Fibroblast of pulmonary artery (primary cell): ENCODE data around the gene ZC3H12C.

ENCODE experiments used
- DNase-seq: peaks from one replicate; pipeline ENCODE4 v3.0.0-alpha.2; 2010; ENCODE audit warnings: low read depth
- H3K4me3 ChIP-seq: replicated peaks from 2 replicates; pipeline ENCODE4 v1.5.1; 2011; ENCODE audit warnings: low read depth, mild to moderate bottlenecking, control low read depth, low read length, moderate library complexity
- TF ChIP-seq, protein P1 (sequence below): IDR thresholded peaks from 2 replicates; pipeline ENCODE4 v1.5.1; 2011; ENCODE audit warnings: mild to moderate bottlenecking, control low read depth, low read length, inconsistent platforms; ENCODE audit errors: missing control alignments

Gene ZC3H12C

GRCh38 chr11:110160016-110160415, 66.8 kb downstream of the ZC3H12C start:
- no peak overlapping the region for H3K4me3 ChIP-seq
- TF ChIP-seq, protein P1, sequence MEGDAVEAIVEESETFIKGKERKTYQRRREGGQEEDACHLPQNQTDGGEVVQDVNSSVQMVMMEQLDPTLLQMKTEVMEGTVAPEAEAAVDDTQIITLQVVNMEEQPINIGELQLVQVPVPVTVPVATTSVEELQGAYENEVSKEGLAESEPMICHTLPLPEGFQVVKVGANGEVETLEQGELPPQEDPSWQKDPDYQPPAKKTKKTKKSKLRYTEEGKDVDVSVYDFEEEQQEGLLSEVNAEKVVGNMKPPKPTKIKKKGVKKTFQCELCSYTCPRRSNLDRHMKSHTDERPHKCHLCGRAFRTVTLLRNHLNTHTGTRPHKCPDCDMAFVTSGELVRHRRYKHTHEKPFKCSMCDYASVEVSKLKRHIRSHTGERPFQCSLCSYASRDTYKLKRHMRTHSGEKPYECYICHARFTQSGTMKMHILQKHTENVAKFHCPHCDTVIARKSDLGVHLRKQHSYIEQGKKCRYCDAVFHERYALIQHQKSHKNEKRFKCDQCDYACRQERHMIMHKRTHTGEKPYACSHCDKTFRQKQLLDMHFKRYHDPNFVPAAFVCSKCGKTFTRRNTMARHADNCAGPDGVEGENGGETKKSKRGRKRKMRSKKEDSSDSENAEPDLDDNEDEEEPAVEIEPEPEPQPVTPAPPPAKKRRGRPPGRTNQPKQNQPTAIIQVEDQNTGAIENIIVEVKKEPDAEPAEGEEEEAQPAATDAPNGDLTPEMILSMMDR = no peak
- peak; percentile 40 for DNase-seq

GRCh38 chr11:110160437-110160836, 67.2 kb downstream of the ZC3H12C start:
- H3K4me3 ChIP-seq = no peak overlapping the region
- TF ChIP-seq, protein P1 = no peak
- peak; percentile 42 for DNase-seq

- no peak overlapping the region for H3K4me3 ChIP-seq
- no peak for DNase-seq
- TF ChIP-seq, protein P1 = no peak
Measured at GRCh38 chr11:110161061-110161460, 67.9 kb downstream of the ZC3H12C start.

DNA sequence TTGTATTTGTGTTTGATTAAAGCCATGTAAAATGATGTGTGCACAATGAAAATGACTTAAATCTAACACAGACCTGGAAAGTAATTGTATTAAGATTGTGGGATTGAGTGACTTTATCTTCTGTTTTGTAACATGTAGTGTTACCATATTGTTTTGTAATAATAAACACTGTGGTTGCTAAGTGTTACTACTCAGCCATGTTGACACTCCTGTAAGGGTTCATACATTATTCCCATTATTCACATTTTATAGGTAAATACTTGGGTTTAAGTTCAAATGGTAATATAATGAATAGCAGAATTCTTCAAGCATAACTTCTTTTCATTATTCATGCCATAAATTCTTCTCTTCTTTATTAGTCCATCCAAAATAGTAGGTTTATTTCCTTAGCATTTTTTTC, 69.0 kb downstream of the ZC3H12C start:
- DNase-seq = peak; percentile 31
- H3K4me3 ChIP-seq = no peak overlapping the region
- TF ChIP-seq, protein P1 = no peak

GRCh38 chr11:110165039-110165925, 72.1 kb downstream of the ZC3H12C start:
- no peak for DNase-seq
- H3K4me3 ChIP-seq = no peak overlapping the region
- TF ChIP-seq, protein P1 = no peak

- no peak for DNase-seq
- TF ChIP-seq, protein P1 = no peak
Measured at GRCh38 chr11:110168033-110168803, 75.0 kb downstream of the ZC3H12C start.

More at GRCh38 chr11:110168033-110168803, 75.0 kb downstream of the ZC3H12C start:
- H3K4me3 ChIP-seq = no peak overlapping the region
